ENCODE measurements around the gene ST3GAL4. TPM values are rescaled to one million over a fixed set of nuclear protein-coding genes. Genes with fewer than 3 reads are reported as not detected.

ST3GAL4 gene
- total RNA-seq, 1 donor from 2014 or later, result 41.5 TPM

- H3K4me1 ChIP-seq, result peaks cover 51% of the 10 kb centered on the region
- no peak overlapping the region for H3K4me3 ChIP-seq
- H3K36me3 ChIP-seq, result peaks cover 0 to 5% of the 10 kb centered on the region in 2 donors
- intact Hi-C loops (cut with DNase I), result no loop called here
- DNase-seq (ENCODE audit: extremely low spot score in 2 of 2), result no peak
- H3K27me3 ChIP-seq, result no peaks in the 10 kb centered on the region
- H3K27ac ChIP-seq, result peak overlapping the region; percentile 87
- H3K9me3 ChIP-seq, result no peaks in the 10 kb centered on the region
- TF ChIP-seq POLR2AphosphoS5 (IDR thresholded peaks at IDR 0.05; ENCODE audit: insufficient read depth in 1 of 2, low read depth in 1 of 2) (no peak), CTCF (IDR thresholded peaks at IDR 0.05) (no peak), POLR2A (IDR thresholded peaks at IDR 0.05) (no peak)
Observed at GRCh38 chr11:126347751-126348668, 7.5 kb upstream of the ST3GAL4 start.

DNA sequence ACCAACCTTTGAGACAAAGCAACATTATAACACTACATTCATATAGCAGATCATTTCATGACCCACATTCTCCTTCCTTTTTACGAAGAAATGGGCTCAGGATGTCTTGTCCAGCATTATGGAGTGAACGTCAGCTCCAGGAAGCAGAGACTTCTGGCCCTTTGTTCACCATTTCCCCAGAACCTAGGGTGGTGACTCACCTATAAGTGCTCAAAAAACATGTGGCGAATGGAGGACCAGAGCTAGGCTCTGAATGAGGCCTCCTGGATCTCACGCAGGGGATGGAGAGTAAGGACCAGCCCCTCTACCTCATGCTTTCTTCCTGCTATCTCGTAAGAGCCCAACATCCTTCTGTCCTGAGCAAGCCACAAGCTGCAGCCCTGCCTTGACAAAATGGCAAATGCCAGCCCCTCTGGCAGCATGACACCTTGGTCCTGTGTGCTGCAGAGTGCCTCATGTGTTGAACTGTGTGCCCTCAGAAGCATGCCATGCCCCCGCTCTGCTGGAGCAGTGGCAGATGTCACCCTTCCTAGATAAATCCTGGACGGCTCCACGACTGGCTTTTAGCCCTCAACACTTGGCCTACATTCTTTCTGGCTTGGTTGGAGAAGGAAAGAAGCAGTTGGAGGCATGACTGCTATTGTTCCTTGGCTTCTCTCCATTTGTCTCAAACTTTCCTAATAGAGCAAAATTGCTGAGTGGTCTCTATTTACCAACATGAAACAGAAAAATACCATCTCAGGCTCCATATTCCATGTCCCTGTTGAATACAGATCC, 6.5 kb upstream of the ST3GAL4 start:
- no peak for DNase-seq (ENCODE audit: extremely low spot score in 2 of 2)
- peaks cover 0 to 5% of the 10 kb centered on the region in 2 donors for H3K36me3 ChIP-seq
- no peaks in the 10 kb centered on the region for H3K27me3 ChIP-seq
- TF ChIP-seq CTCF (IDR thresholded peaks at IDR 0.05) (no peak), POLR2AphosphoS5 (IDR thresholded peaks at IDR 0.05; ENCODE audit: insufficient read depth in 1 of 2, low read depth in 1 of 2) (peak in 1 of 2 donors; percentile 43), POLR2A (IDR thresholded peaks at IDR 0.05) (no peak)
- no peaks in the 10 kb centered on the region for H3K9me3 ChIP-seq
- H3K4me3 ChIP-seq, result no peak overlapping the region
- intact Hi-C loops (cut with DNase I), result no loop called here
- H3K4me1 ChIP-seq, result peaks cover 61% of the 10 kb centered on the region
- peak overlapping the region; percentile 87 for H3K27ac ChIP-seq

DNA sequence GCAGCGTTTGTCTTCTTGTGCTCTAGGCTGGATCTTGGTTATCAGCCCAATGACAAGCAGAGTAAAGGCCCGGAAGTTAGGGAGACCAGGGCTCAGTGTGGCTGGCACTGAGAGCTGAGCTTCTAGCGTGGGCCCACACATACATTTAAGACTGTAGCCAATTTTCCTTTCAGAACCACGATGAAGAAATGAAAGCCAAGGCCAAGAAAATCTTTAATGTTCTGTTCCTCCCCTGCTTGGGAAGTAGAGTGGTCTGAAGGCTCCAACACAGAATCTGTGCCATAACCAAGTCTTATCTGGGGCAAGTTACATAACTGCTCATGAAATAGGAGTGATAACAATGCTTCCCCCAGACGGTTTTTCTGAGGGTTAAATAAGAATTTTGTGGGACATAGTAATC, 4.7 kb upstream of the ST3GAL4 start:
- Histone ChIP-seq H3K27me3 (no peaks in the 10 kb centered on the region), H3K4me1 (peaks cover 66% of the 10 kb centered on the region), H3K4me3 (no peak overlapping the region), H3K36me3 (no peaks in the 10 kb centered on the region), H3K27ac (no peak overlapping the region), H3K9me3 (no peaks in the 10 kb centered on the region)
- intact Hi-C loops (cut with DNase I), result no loop called here
- no peak for DNase-seq (ENCODE audit: extremely low spot score in 2 of 2)
- TF ChIP-seq POLR2A (IDR thresholded peaks at IDR 0.05) (no peak), CTCF (IDR thresholded peaks at IDR 0.05) (no peak), POLR2AphosphoS5 (IDR thresholded peaks at IDR 0.05; ENCODE audit: insufficient read depth in 1 of 2, low read depth in 1 of 2) (no peak)

DNA sequence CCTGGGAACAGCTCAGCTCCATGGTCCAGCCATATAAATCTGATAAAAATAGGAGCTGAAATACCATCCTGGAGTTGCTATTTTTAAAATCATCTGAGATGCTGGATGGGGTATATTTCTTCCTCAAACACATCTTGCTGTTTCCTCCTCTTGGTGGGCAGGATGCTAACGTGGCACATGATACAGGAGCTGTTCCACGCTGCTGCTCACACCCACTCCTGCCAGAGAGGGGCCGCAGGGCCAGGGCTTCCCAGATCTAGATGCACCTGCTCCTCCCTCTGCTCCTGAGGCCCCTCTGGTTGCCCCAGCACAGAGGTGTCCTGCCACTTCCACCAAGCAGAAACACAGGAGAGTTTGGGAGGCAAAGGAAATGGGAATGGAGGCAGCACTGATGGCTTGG, 3.3 kb upstream of the ST3GAL4 start:
- Histone ChIP-seq H3K27ac (no peak overlapping the region), H3K4me1 (peaks cover 67% of the 10 kb centered on the region), H3K9me3 (no peaks in the 10 kb centered on the region), H3K27me3 (no peaks in the 10 kb centered on the region), H3K36me3 (no peaks in the 10 kb centered on the region), H3K4me3 (no peak overlapping the region)
- DNase-seq (ENCODE audit: extremely low spot score in 2 of 2), result no peak
- no peak for TF ChIP-seq CTCF (IDR thresholded peaks at IDR 0.05)
- TF ChIP-seq POLR2AphosphoS5 (IDR thresholded peaks at IDR 0.05; ENCODE audit: insufficient read depth in 1 of 2, low read depth in 1 of 2), result no peak
- no peak for TF ChIP-seq POLR2A (IDR thresholded peaks at IDR 0.05)
- intact Hi-C loops (cut with DNase I), result no loop called here
